Hematopoietic multipotent progenitor cell treated with erythropoietin and hydrocortisone succinate and interleukin-3 and kit ligand, for 6 days (in vitro differentiated cells): Measurements from ENCODE around the gene OLFM1.

Experiments used
- DNase-seq: peaks from one replicate; pipeline ENCODE4 v3.0.0-alpha.2; 2015

OLFM1 gene

DNA sequence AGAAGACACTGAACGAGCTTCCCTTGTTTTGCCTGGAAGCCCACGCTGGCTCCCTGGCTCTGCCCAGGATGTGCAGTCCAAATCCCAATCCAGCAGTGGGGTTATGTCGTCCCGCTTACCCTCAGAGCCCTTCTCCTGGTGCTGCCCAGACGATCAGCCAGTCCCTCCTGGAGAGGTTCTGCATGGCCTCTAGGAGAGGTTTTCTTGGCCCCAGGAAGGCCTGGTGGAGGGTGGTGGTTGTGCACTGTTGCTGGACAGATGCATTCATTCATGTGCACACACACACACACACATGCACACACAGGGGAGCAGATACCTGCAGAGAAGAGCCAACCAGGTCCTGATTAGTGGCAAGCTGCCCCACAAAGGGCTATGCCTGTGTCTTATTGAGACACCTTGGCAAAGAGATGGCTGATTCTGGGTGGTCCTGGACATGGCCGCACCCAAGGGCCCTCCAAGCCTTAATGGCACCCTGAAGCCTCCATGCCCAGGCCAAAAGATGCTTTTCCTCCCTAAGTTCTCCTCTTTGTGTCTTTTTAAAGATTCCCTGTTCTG lies 10.5 kb upstream of the OLFM1 start:
- no peak for DNase-seq

- peak; percentile 48 for DNase-seq
These were observed 9.8 kb upstream of the OLFM1 start for GRCh38 chr9:135077497-135078200.

DNA sequence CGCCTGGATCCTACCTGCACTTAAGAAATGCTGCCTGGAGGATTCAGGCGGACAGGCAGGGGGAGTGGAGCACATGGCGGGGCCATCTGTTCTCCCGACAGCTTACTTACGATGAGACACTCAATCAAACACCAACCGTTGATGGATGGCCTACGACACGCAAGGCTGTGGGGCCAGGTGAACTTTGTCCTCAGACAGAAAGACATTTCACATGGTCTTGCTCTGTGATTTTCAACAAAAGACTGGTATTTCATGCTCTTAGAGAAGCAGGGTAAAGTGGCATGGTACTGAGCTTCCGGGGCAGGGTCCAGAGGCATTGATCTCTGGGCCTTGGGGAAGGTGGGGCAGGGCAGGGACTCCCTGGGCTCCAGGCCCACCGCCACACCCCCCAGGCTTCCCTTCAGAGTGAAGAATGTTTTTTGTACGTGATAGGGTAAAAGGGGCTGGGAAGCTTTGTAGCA lies 9.1 kb upstream of the OLFM1 start:
- DNase-seq: no peak

DNA sequence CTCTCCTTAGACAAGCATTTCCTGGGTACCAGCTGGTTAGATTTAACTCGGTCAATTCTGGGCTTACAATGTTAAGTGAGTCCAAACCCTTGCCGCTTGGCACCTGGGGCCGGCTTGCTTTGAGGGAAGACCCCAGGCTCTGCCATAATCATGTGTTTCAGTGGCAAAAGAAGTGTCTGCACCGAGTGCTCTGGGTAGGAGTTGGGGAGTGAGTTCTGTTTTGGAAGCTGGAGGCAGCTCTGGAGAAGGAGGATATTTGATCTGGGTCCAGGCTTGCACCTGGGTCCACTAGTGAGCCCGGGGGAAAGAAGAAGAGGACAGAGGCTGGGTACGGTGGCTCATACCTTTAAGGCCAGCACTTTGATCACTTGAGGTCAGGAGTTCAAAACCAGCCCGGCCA lies 8.4 kb upstream of the OLFM1 start:
- DNase-seq: no peak

DNA sequence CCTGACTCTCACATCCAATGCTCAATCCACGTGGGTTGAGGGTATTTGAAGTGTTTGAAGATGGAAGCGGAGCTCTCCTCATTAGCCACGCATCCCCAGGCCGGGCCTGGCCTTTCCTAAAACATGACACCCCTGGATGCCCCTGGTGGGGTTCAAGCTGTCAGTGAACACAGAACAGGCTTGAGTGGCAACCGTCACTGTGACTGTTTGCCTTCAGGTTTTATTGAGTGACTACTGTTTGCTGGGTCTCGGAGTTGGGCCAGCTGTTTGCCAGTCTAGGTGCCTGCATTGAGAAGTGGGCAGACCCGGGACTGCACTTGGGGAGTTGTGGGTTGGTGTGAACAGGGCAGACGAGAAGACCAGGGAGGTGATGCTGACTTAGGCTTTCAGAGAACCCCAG lies 7.8 kb upstream of the OLFM1 start:
- no peak for DNase-seq

DNA sequence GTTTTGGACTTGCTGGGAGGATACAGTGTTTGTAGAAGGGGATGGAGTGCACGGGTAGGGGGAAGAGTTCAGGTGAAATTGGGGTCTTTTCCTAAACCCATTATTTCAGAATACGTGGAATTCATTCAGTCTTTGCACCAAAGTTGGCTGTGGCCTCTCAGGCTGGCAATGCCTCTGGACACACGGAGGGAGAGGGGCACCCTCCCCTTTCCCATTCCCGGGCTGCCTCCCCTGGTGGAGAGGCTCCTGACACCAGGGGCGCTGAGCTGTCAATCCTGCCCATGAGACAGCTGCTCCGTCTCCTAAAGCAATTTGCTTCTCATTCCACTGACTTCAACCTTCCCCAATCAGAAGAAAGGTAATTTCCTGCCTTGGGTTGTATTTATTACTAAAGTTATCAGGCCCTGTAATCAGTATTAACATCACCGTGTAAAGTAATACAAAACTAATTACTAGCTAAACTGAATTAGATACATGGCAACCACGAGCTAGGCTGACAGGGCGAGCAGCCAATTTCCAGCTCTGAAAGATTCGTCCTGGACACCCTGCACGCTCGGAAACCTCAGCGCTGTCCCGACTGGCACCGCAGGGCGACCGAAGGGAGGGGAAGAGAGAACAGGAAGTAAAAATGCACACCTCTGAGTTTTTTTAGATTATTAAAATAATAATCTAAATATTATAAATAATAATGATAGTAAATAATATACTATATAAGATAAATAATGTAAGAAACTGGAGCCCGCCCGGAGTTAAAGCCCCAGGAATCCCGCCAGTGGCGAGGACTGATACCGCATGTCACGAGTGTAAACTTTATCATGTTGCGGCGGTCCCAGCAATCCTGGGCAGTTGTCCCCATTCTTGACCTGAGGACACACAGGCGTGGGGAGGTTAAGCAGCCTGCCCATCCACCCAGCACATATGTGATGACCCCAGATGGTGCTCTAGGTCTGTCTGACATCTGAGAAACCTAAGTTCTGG lies 6.9 kb upstream of the OLFM1 start:
- DNase-seq: no peak

DNA sequence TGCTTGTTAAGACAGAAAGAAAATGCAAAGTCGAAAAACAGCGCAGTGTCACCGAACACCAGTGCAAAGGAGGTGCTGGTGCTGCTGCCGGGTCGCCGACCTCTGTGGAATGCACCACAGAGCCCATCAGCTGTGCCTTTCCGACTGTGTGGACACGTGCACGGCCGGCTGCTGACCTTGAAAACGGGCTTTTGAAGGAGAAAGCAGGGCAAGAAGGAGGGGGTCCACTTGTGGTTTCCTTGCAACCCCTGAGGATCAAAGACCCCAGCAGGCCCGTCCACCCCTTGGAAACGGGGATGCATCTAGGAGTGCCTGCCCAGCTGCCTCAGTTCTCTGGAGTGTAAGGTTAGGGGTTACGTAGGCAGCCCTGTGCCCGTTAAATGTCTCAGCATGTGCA lies 6.2 kb upstream of the OLFM1 start:
- no peak for DNase-seq

DNA sequence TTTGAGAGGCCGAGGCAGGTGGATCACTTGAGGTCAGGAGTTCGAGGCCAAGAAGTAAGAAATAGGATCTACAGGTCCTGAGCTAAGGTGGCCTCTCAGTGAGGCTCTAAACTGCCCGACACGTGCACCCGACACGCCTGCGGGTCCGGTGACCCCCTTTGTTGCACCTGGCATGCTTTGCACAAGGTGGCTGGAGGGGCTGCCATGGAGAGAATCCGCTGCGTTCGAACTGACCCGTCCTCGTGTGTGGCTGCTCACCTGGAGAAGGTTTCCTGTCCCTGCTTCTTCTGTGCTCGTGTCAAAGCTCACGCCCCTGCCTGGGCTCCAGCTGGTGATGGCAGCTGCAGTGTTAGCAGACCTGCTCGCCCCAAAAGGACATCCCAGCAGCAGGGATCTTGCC lies 5.7 kb upstream of the OLFM1 start:
- DNase-seq: no peak

DNA sequence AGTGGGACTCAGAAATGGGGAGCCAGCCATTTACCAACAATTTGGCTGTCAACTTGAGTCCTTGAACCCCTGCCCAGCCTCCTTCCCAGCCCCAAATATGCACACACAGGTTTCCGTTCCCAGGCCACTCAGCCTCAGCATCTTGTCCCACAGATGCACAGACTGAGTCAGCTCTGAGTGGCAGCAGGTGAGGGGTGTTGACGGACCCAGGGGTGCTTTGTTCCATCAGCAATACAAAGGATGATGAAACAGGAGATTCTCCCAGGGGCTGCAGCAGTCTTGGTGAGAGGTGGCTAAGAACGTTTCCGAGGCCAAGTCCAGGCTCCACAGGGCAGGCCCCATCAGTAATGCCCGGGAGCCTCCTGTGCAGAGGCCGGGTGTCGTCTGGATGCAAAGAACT lies 4.9 kb upstream of the OLFM1 start:
- no peak for DNase-seq

DNA sequence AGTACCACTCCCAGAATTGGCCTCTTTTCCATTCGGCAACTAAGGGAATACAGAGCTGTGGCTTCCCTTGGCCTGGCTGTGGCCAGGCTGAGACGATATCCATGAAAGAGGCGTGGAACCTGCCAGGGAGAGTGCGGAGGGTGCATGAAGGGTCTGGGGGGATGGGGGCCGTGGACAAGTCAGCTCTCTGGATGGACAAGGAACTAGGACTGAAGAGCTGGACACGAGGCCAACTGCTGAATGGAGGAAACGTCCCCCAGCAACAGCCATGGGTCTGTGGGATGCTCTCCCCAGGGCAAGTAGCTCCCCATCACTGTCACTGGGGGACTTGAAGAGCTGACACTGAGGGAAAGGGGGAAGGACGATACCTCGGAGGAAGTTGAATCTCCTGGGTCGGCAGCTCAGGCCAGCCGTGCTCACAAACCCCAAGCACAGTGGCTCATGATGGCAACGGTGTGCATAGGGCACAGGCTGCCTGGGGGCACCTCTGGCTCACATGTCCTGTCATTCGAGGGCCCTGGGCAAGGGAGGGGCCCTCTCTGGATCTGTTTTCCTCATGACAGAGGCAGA lies 4.1 kb upstream of the OLFM1 start:
- DNase-seq: no peak

- DNase-seq: no peak
These were observed 3.6 kb upstream of the OLFM1 start for GRCh38 chr9:135083831-135084230.

DNA sequence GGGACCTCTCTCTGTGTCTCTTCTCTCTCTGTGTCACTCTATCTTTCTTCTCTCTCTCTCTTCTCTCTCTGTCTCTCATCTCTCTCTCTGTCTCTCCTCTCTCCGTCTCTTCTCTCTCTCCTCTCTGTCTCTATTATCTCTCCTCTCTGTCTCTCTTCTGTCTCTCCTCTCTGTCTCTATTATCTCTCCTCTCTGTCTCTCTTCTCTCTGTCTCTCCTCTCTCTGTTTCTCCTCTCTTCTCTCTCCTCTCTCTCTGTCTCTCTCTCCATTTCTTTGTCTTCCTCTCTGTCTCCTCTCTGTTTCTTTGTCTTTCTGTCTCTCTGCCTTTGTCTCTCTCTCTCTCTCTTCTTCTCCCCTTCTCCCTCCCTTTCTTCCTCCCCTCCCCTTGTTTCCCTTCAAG lies 3.2 kb upstream of the OLFM1 start:
- DNase-seq: no peak

DNA sequence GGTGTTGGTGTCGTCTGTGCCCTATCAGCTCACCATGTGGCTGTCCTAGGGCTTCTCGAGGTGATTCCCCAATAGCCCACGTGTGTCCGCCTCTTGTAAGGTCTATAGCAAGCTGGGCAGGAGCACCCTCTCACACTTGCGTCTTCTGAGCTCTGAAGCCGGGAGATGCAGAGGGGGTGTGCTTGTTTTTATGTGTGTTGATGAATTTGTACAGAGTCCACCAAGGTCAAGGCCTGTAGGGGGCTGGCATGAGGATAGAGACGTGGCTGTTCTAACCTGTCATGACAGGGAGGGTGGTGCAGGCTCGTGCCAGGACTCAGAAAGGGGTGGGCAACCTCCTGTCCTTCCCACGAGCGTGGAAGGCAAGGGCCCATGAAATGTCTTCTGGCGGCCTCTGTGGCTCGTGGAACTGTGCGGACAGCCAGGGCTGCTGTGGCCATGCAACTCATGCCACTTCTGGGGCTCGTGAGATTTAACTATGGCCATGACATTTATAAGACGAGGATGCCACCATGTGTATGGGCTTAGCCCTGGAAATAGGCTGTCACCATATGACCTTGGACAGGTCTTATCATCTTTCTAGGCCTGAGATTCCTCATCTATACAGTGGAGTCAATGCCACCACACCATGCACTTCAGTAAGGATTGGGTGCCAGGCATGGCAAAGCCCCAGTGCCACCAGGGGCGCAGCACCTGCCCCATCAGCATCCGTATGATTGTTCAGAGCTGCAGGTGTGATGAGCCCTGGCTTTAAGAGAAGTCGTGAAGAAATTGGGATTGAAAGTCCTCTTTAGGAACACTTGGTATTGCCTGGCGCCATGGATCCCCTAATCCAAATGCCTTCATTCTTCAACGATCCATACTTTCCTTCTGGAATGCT lies 2.3 kb upstream of the OLFM1 start:
- no peak for DNase-seq

- DNase-seq: peak; percentile 69
These were observed 1.5 kb upstream of the OLFM1 start for GRCh38 chr9:135085830-135086546.

DNA sequence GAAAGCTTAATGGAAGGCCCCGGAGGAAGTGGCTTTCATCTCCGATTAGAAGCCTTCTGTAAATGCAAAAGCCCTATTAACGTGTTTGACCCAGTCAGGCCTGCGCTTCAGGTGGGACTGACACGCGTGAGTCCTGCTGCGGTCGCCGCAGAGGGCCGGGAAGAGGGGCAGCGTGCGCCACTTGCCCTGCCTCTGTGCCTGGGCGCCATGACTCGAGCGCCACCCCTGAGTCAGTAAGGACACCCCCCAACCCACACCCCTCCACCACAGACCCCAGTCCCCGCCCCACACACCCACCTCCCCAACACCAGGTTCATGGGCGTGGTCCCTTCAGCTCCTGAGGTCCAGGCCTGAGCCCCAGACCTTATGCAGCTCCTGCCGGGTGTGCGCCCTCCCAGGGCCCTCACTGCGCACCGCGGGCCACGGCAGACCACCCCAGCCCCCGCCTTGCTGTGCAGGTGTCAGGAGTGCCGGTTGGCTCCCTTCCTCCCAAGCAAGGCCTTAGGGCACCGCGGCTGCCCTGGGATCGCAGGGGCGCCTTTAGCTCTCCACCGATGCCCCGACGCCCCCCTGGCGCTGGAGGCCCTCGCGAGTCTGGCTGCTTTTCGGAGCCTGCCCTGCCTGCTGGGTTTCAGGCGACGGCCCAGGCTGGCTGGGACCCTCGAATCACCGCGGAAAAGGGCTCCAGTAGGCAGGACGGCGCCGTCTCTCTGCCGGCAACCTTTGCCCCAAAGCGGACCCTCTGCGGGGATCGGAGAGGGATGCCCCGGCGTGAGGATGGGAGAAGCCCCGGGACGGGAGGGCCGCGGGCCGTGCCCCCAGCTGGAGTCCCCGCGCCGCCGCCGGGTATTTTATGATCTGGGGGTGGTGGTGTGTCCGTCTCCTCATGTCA lies 625 bp upstream of the OLFM1 start:
- DNase-seq: no peak

- no peak for DNase-seq
These were observed 455 bp downstream of the OLFM1 start for GRCh38 chr9:135087899-135088347.

- DNase-seq: no peak
These were observed 995 bp downstream of the OLFM1 start for GRCh38 chr9:135088348-135088978.

DNA sequence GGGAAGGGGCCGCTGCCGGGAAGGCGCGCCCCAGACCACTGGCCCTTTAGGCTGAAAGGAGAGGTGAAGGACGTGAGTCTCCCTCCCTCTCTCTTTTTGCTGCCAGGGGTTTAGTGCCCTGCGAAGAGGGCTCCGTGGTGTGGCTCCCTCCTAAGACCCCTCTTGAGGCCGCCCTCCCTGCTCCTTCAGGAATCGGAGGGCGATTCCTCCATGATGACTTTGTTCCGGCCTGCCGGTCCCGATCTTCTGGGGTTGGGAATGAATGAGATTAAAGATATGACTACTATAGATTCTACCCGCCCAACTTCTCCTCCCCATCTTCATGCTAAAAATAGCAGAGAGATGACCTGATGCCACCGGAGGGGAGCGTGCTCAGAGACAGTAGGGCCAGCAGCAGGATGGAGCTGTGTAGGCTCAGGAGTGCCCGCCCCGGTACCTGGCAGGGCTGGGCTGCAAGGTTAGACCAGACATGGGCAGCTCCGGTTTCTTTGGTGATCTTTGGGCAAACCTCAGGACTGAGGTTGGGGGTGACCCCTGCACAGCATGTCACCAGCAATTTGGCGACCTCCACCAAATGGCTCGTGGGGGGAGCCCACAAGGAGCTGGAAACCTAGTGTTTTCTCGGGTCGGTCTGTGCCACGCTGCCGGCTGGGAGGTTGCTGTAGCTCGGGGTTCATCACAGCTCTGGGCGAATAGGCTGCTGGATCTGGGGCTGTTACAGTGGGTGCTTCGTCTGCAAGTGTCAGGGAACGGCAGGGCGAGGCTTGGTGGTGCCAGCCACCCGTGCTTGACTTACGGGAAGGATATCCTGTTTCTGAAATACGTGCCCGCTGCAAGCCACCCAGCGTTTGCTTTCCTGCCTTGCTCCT lies 1.7 kb downstream of the OLFM1 start:
- DNase-seq: no peak

DNA sequence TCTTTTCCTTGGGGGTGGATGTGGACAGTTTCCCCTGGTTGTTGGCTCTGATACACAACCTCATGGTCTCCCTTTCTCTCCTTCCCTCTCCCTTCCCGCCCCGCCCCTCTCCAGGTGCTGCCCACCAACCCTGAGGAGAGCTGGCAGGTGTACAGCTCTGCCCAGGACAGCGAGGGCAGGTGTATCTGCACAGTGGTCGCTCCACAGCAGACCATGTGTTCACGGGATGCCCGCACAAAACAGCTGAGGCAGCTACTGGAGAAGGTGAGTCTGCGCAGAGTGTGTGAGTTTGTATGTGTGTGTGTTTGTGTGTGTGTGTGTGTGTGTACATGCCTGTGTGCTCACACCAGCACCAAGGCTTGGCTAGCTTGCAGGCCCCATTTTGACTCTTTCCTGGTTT lies 2.6 kb downstream of the OLFM1 start:
- DNase-seq: no peak
